Osteocyte (in vitro differentiated cells): ENCODE data around the gene CLIC3. TPM values are rescaled to one million over a fixed set of nuclear protein-coding genes. Genes with fewer than 3 reads are reported as not detected.

Experiments
- DNase-seq: peaks from one replicate; pipeline ENCODE4 v3.0.0; 2021; ENCODE audit warnings: mixed read lengths; ENCODE audit not compliant: unreplicated experiment; ENCODE audit errors: extremely low spot score
- H3K27ac Mint-ChIP-seq: one replicate; pipeline ENCODE4 v1.8.0; 2021; ENCODE audit warnings: mild to moderate bottlenecking, mixed read lengths; ENCODE audit not compliant: unreplicated experiment
- H3K27me3 Mint-ChIP-seq: one replicate; pipeline ENCODE4 v1.8.0; 2021; ENCODE audit warnings: mixed read lengths; ENCODE audit not compliant: unreplicated experiment
- H3K36me3 Mint-ChIP-seq: one replicate; pipeline ENCODE4 v1.8.0; 2021; ENCODE audit warnings: mixed read lengths; ENCODE audit not compliant: unreplicated experiment
- H3K4me1 Mint-ChIP-seq: one replicate; pipeline ENCODE4 v1.8.0; 2021; ENCODE audit warnings: mixed read lengths; ENCODE audit not compliant: unreplicated experiment
- H3K4me3 Mint-ChIP-seq: one replicate; pipeline ENCODE4 v1.8.0; 2021; ENCODE audit warnings: mild to moderate bottlenecking, moderate library complexity, mixed read lengths; ENCODE audit not compliant: unreplicated experiment
- H3K9me3 Mint-ChIP-seq: one replicate; pipeline ENCODE4 v1.8.0; 2021; ENCODE audit warnings: mixed read lengths; ENCODE audit not compliant: unreplicated experiment
- total RNA-seq: library from RNA; stranded (reverse); gene quantifications from 2 replicates; pipeline ENCODE4 v1.2.1, GENCODE V29; 2021
- TF ChIP-seq, protein P1 (sequence below): fragments of 200-600 bp; sonication (generic); IDR thresholded peaks from 2 replicates; pipeline ENCODE4 v1.5.0; 2021; ENCODE audit warnings: antibody characterized with exemption, mild to moderate bottlenecking, moderate library complexity

The CLIC3 gene
- total RNA-seq, 1 donor from 2014 or later: not detected

GRCh38 chr9:136969150-136969549 lies 27.2 kb downstream of the CLIC3 start:
- no peaks in the 10 kb centered on the region for H3K36me3 Mint-ChIP-seq
- H3K9me3 Mint-ChIP-seq: no peaks in the 10 kb centered on the region
- TF ChIP-seq, protein P1, sequence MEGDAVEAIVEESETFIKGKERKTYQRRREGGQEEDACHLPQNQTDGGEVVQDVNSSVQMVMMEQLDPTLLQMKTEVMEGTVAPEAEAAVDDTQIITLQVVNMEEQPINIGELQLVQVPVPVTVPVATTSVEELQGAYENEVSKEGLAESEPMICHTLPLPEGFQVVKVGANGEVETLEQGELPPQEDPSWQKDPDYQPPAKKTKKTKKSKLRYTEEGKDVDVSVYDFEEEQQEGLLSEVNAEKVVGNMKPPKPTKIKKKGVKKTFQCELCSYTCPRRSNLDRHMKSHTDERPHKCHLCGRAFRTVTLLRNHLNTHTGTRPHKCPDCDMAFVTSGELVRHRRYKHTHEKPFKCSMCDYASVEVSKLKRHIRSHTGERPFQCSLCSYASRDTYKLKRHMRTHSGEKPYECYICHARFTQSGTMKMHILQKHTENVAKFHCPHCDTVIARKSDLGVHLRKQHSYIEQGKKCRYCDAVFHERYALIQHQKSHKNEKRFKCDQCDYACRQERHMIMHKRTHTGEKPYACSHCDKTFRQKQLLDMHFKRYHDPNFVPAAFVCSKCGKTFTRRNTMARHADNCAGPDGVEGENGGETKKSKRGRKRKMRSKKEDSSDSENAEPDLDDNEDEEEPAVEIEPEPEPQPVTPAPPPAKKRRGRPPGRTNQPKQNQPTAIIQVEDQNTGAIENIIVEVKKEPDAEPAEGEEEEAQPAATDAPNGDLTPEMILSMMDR: no peak
- peaks cover 3% of the 10 kb centered on the region for H3K27me3 Mint-ChIP-seq
- H3K27ac Mint-ChIP-seq: no peak overlapping the region
- peaks cover 2% of the 10 kb centered on the region for H3K4me1 Mint-ChIP-seq
- DNase-seq: no peak
- H3K4me3 Mint-ChIP-seq: no peak overlapping the region

GRCh38 chr9:136968333-136969127 lies 27.8 kb downstream of the CLIC3 start:
- Mint-ChIP-seq H3K9me3 (no peaks in the 10 kb centered on the region), H3K27ac (no peak overlapping the region), H3K4me3 (no peak overlapping the region), H3K4me1 (peaks cover 2% of the 10 kb centered on the region), H3K27me3 (peaks cover 3% of the 10 kb centered on the region), H3K36me3 (no peaks in the 10 kb centered on the region)
- DNase-seq: no peak
- TF ChIP-seq, protein P1: no peak

DNA sequence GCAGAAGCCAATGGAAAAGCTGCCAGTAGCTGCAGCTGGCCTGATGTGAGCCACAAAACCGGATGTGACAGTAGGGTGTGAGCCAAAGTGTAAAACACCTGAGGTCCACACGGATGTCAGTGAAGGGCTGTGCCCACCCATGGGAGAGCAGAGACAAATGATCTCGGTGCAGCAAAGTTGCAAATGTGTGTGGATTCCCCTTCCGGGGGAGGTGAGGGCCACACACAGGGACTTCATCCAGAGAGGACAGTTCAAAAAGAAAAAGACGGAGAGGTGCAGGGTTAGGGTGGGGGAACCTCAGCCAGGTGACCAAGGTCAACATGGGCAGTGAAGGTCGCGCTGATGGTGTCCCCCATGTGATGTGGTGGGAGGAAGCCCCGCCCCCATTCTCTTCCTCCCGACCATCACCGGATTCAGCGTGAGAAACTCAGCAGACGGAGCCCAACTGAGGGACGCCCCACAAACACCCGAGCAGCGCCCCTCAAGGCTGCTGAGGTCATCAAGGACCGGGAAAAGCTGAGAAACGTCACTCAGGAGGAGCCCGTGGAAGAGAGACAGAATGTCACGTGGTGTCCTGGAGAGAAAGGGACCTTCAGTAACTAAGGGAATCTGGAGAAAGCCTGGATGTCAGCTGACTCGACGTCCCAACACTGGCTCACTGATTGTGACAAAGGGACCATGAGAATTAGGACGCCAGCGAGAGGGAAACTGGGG lies 30.4 kb downstream of the CLIC3 start:
- DNase-seq: no peak

GRCh38 chr9:136964833-136965422 lies 31.4 kb downstream of the CLIC3 start:
- Mint-ChIP-seq H3K36me3 (no peaks in the 10 kb centered on the region), H3K27ac (no peak overlapping the region), H3K4me1 (peaks cover 19% of the 10 kb centered on the region), H3K27me3 (peaks cover 3% of the 10 kb centered on the region), H3K9me3 (no peaks in the 10 kb centered on the region), H3K4me3 (no peak overlapping the region)
- TF ChIP-seq, protein P1: no peak
- DNase-seq: no peak

More for the DNA sequence above, 30.4 kb downstream of the CLIC3 start:
- TF ChIP-seq, protein P1: no peak
- no peak overlapping the region for H3K27ac Mint-ChIP-seq
- H3K4me1 Mint-ChIP-seq: peaks cover 14% of the 10 kb centered on the region
- H3K36me3 Mint-ChIP-seq: no peaks in the 10 kb centered on the region
- no peak overlapping the region for H3K4me3 Mint-ChIP-seq
- H3K27me3 Mint-ChIP-seq: peaks cover 3% of the 10 kb centered on the region
- no peaks in the 10 kb centered on the region for H3K9me3 Mint-ChIP-seq
